HCT116 (cell line): ENCODE measurements around the gene TNFAIP8L3. TPM values are rescaled to one million over a fixed set of nuclear protein-coding genes. Genes with fewer than 3 reads are reported as not detected.

Experiments
- ATAC-seq: fragments of 200-7000 bp; cut with Tn5 transposase; 2 replicates; pipeline ENCODE4 v1.9.1; 2020; ENCODE audit warnings: mild to moderate bottlenecking, moderate library complexity
- BruUV-seq: library from RNA; stranded (reverse); fragments of 400-500 nt; replicated peaks from 2 replicates; lab custom pipeline; 2021; lab: Mats Ljungman, UMichigan
- CTCF ChIA-PET: fragments of 300-600 bp; sonication (Branson Sonifier 250); formaldehyde crosslinking; loops from one replicate; lab custom pipeline; 2021; ENCODE audit warnings: antibody characterized with exemption; lab: Charles Lee
- POLR2A ChIA-PET: fragments of 300-600, 350-600 bp; sonication (Branson Sonifier 250); formaldehyde crosslinking; loops from one replicate; lab custom pipeline; 2021; ENCODE audit warnings: antibody characterized with exemption; lab: Charles Lee
- RAD21 ChIA-PET, 2 experiments: fragments of 300-600 bp; sonication (Branson Sonifier 250); formaldehyde crosslinking; loops; one replicate each; lab custom pipeline; 2023; ENCODE audit warnings: low total read pairs in 2 of 2; ENCODE audit not compliant: uncharacterized antibody in 2 of 2, unreplicated experiment in 2 of 2, low non-redundant PET in 1 of 2; lab: Charles Lee
- DNase-seq: peaks from one replicate; pipeline ENCODE4 v3.0.0-alpha.2; 2010; ENCODE audit warnings: low read depth, low spot score
- H2AFZ ChIP-seq: fragments of 200-600 bp; shearing (Covaris generic), sonication (generic); 2 replicates; pipeline ENCODE4 v1.6.1; 2017; ENCODE audit warnings: low read depth, mixed run types, mixed read lengths, antibody characterized with exemption, low read length; ENCODE audit not compliant: poor library complexity, severe bottlenecking
- H3K27ac ChIP-seq: 2 replicates; pipeline ENCODE4 v1.5.1; 2012; ENCODE audit warnings: low read depth, low read length
- H3K27me3 ChIP-seq: fragments of 200-600 bp; sonication (generic); 2 replicates; pipeline ENCODE4 v1.6.1; 2016; ENCODE audit warnings: mixed run types, low read length, mixed read lengths; ENCODE audit not compliant: insufficient read depth
- H3K36me3 ChIP-seq, 2 experiments: fragments of 200-500 bp in 1 of 2; fragments of 200-600 bp in 1 of 2; sonication (Bioruptor generic) in 1 of 2; sonication (generic) in 1 of 2; 2 replicates each; pipeline versions ENCODE4 v1.5.1 to v1.6.1; 2014 to 2016; ENCODE audit warnings: low read length in 2 of 2, inconsistent platforms in 1 of 2, mixed read lengths in 1 of 2, mixed run types in 1 of 2; ENCODE audit not compliant: insufficient read depth in 2 of 2, control insufficient read depth in 1 of 2
- H3K4me1 ChIP-seq, 2 experiments: fragments of 200-600 bp in 1 of 2; sonication (generic) in 1 of 2; 2 replicates each; pipeline versions ENCODE4 v1.5.1 to v1.6.1; 2012 to 2017; ENCODE audit warnings: low read length in 2 of 2, inconsistent platforms in 1 of 2, mild to moderate bottlenecking in 1 of 2, mixed read lengths in 1 of 2, mixed run types in 1 of 2, moderate library complexity in 1 of 2; ENCODE audit not compliant: insufficient read depth in 2 of 2, control insufficient read depth in 1 of 2
- H3K4me2 ChIP-seq: fragments of 200-600 bp; sonication (generic); 2 replicates; pipeline ENCODE4 v1.6.1; 2017; ENCODE audit warnings: mixed run types, low read length, mixed read lengths
- H3K4me3 ChIP-seq, 2 experiments: fragments of 200-600 bp in 1 of 2; sonication (generic) in 1 of 2; replicated peaks in 1 of 2; 2 replicates each; pipeline ENCODE4 v1.5.1; 2011 to 2016; ENCODE audit warnings: low read length in 2 of 2, control low read depth in 1 of 2, low read depth in 1 of 2, mild to moderate bottlenecking in 1 of 2, mixed read lengths in 1 of 2, mixed run types in 1 of 2
- H3K79me2 ChIP-seq: fragments of 200-600 bp; sonication (generic); 2 replicates; pipeline ENCODE4 v1.6.1; 2017; ENCODE audit warnings: mild to moderate bottlenecking, mixed run types, low read length, moderate library complexity, mixed read lengths; ENCODE audit not compliant: insufficient read depth
- H3K9ac ChIP-seq: fragments of 200-600 bp; sonication (generic); 2 replicates; pipeline ENCODE4 v1.6.1; 2016; ENCODE audit warnings: low read length, mixed read lengths
- H3K9me2 ChIP-seq: fragments of 200-600 bp; sonication (generic), shearing (Covaris generic); 2 replicates; pipeline ENCODE4 v1.6.1; 2017; ENCODE audit warnings: mixed run types, mild to moderate bottlenecking, moderate library complexity; ENCODE audit not compliant: insufficient read depth
- H3K9me3 ChIP-seq, 2 experiments: fragments of 200-500 bp in 1 of 2; fragments of 200-600 bp in 1 of 2; sonication (Bioruptor generic) in 1 of 2; sonication (generic) in 1 of 2; 2 replicates each; pipeline ENCODE4 v1.6.1; 2014 to 2017; ENCODE audit warnings: low read length in 2 of 2, mixed read lengths in 2 of 2, inconsistent platforms in 1 of 2, low read depth in 1 of 2, mild to moderate bottlenecking in 1 of 2, mixed run types in 1 of 2, moderate library complexity in 1 of 2; ENCODE audit not compliant: control insufficient read depth in 1 of 2, insufficient read depth in 1 of 2
- H4K20me1 ChIP-seq: fragments of 200-600 bp; sonication (generic), shearing (Covaris generic); 2 replicates; pipeline ENCODE4 v1.6.1; 2017; ENCODE audit warnings: mixed run types, mild to moderate bottlenecking, moderate library complexity; ENCODE audit not compliant: insufficient read depth
- CBX3 ChIP-seq: IDR thresholded peaks from 2 replicates; pipeline ENCODE4 v1.6.1; 2012; ENCODE audit warnings: low read depth
- EGR1 ChIP-seq: IDR thresholded peaks from 2 replicates; pipeline ENCODE4 v1.6.1; 2012; ENCODE audit warnings: low read depth
- ELF1 ChIP-seq: IDR thresholded peaks from 2 replicates; pipeline ENCODE4 v1.6.1; 2012; ENCODE audit warnings: low read depth, borderline replicate concordance
- EZH2 ChIP-seq: fragments of 200-600 bp; sonication (generic); IDR thresholded peaks from 2 replicates; pipeline ENCODE4 v1.6.1; 2017; ENCODE audit warnings: antibody characterized with exemption, mixed run types
- FOSL1 ChIP-seq: IDR thresholded peaks from 2 replicates; pipeline ENCODE4 v1.6.1; 2012; ENCODE audit warnings: low read depth
- JUND ChIP-seq: IDR thresholded peaks from 2 replicates; pipeline ENCODE4 v1.6.1; 2012
- POLR2A ChIP-seq: IDR thresholded peaks from 2 replicates; pipeline ENCODE4 v1.7.0; 2011; ENCODE audit warnings: borderline replicate concordance; ENCODE audit not compliant: insufficient read depth, insufficient read length; ENCODE audit errors: extremely low read depth
- POLR2AphosphoS5 ChIP-seq: IDR thresholded peaks from 2 replicates; pipeline ENCODE4 v1.6.1; 2011; ENCODE audit warnings: mild to moderate bottlenecking, low read depth, low read length, moderate library complexity
- RAD21 ChIP-seq: IDR thresholded peaks from 2 replicates; pipeline ENCODE4 v1.6.1; 2012; ENCODE audit warnings: low read depth, mild to moderate bottlenecking
- SP1 ChIP-seq: IDR thresholded peaks from 2 replicates; pipeline ENCODE4 v1.6.1; 2012; ENCODE audit warnings: low read depth
- YY1 ChIP-seq: IDR thresholded peaks from 2 replicates; pipeline ENCODE4 v1.6.1; 2011; ENCODE audit warnings: low read length, low read depth, moderate library complexity, mild to moderate bottlenecking; ENCODE audit not compliant: insufficient replicate concordance; ENCODE audit errors: extremely low read depth
- ZFX ChIP-seq: fragments of 450-650 bp; IDR thresholded peaks from 2 replicates; pipeline ENCODE4 v1.6.1; 2017
- ZNF274 ChIP-seq: fragments of 200-500 bp; sonication (Bioruptor generic); IDR thresholded peaks from 2 replicates; pipeline ENCODE4 v1.6.1; 2014; ENCODE audit warnings: mild to moderate bottlenecking, low read depth, low read length, inconsistent platforms
- intact Hi-C: fragments of 100-400 bp; cut with micrococcal nuclease; formaldehyde crosslinking; loops from 2 replicates; pipeline ENCODE4 v1.10.0; 2022
- total RNA-seq: library from RNA; stranded (reverse); gene quantifications from one replicate; pipeline ENCODE4 v1.2.1, GENCODE V29; 2021; ENCODE audit not compliant: unreplicated experiment
- TF ChIP-seq, protein P1 (sequence below): IDR thresholded peaks from 2 replicates; pipeline ENCODE4 v1.6.1; 2011; ENCODE audit warnings: mild to moderate bottlenecking, low read length, moderate library complexity; ENCODE audit not compliant: insufficient replicate concordance; ENCODE audit errors: extremely low read depth
- TF ChIP-seq, protein P2 (sequence below): IDR thresholded peaks from 2 replicates; pipeline ENCODE4 v1.6.1; 2012

Gene TNFAIP8L3
- total RNA-seq, 1 experiment from 2014 or later: 0.47 TPM

DNA sequence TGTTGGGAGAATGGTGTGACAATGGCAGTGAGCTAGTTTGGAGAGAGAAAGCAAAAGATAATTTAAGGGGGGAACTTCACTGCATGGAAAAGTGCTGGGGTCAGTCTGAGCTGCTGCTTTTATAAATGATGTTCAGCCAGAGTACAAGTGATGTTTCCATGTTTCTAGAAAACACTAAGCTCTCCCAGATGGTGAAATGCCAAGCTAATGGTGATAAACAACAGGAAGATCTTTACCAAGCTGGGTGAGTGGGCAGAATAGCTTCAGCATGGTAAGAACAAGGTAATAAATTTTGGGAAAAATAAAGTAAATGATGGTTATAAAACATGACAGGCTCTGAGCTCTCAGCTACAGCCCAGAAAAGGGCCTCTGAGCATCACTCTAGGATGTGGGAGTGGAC, 29.4 kb downstream of the TNFAIP8L3 start:
- no peak overlapping the region for H3K4me3 ChIP-seq
- H3K36me3 ChIP-seq: no peaks in the 10 kb centered on the region
- H3K4me1 ChIP-seq: no peaks in the 10 kb centered on the region
- no peaks in the 10 kb centered on the region for H3K9me2 ChIP-seq
- DNase-seq (no peak), ATAC-seq (no peak)
- H3K9ac ChIP-seq: no peak overlapping the region
- H3K4me2 ChIP-seq: no peak overlapping the region
- intact Hi-C loops: no loop called here
- H2AFZ ChIP-seq: no peak overlapping the region
- RAD21 ChIA-PET: no interaction called here
- no peak overlapping the region for H3K27ac ChIP-seq
- BruUV-seq: no TSS peak
- no peaks in the 10 kb centered on the region for H3K27me3 ChIP-seq
- TF ChIP-seq EZH2 (no peak), POLR2A (no peak), EGR1 (no peak), ELF1 (no peak), RAD21 (no peak), SP1 (no peak), ZFX (no peak), POLR2AphosphoS5 (no peak)
- TF ChIP-seq, protein P1, sequence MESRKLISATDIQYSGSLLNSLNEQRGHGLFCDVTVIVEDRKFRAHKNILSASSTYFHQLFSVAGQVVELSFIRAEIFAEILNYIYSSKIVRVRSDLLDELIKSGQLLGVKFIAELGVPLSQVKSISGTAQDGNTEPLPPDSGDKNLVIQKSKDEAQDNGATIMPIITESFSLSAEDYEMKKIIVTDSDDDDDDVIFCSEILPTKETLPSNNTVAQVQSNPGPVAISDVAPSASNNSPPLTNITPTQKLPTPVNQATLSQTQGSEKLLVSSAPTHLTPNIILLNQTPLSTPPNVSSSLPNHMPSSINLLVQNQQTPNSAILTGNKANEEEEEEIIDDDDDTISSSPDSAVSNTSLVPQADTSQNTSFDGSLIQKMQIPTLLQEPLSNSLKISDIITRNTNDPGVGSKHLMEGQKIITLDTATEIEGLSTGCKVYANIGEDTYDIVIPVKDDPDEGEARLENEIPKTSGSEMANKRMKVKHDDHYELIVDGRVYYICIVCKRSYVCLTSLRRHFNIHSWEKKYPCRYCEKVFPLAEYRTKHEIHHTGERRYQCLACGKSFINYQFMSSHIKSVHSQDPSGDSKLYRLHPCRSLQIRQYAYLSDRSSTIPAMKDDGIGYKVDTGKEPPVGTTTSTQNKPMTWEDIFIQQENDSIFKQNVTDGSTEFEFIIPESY: no peak
- CTCF ChIA-PET: no interaction called here
- no peaks in the 10 kb centered on the region for H3K9me3 ChIP-seq
- no peaks in the 10 kb centered on the region for H4K20me1 ChIP-seq
- POLR2A ChIA-PET: no interaction called here
- no peaks in the 10 kb centered on the region for H3K79me2 ChIP-seq

DNA sequence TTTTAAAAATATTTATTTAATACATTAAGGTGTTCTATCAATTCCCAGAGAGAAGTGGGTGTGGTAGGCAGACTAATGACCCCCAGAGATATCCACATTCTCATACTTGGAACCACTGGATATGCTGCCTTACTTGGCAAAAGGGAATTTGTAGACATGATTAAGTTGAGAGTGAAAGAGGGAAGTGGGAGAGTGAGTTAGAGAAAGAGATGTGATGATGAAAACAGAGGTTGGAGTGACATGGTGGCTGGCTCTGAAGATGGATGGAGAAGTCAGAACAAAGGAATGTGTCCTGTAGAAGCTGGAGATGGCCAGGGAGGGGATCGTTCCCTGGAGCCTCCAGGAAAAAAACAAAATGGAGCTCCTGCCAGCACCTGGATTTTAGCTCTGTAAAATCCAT, 32.0 kb downstream of the TNFAIP8L3 start:
- ChIA-PET RAD21 (no interaction called here), POLR2A (interaction anchor here (1.7 kb wide), 1 partner anchor 9 kb away, joined by 4 read pairs; no protein-coding TSS in a partner anchor), CTCF (no interaction called here)
- H3K9me2 ChIP-seq: no peaks in the 10 kb centered on the region
- DNase-seq (no peak), ATAC-seq (no peak)
- H3K36me3 ChIP-seq: no peaks in the 10 kb centered on the region
- no peak overlapping the region for H3K27ac ChIP-seq
- TF ChIP-seq JUND (no peak), POLR2A (no peak), ELF1 (no peak), POLR2AphosphoS5 (no peak), ZFX (no peak), FOSL1 (no peak), ZNF274 (no peak), YY1 (no peak), CBX3 (no peak), EZH2 (no peak)
- TF ChIP-seq, protein P2, sequence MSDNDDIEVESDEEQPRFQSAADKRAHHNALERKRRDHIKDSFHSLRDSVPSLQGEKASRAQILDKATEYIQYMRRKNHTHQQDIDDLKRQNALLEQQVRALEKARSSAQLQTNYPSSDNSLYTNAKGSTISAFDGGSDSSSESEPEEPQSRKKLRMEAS: no peak
- BruUV-seq: no TSS peak
- H3K4me1 ChIP-seq: no peaks in the 10 kb centered on the region
- H3K27me3 ChIP-seq: no peaks in the 10 kb centered on the region
- H4K20me1 ChIP-seq: no peaks in the 10 kb centered on the region
- H3K4me2 ChIP-seq: no peak overlapping the region
- intact Hi-C loops: no loop called here
- H3K9ac ChIP-seq: no peak overlapping the region
- H3K9me3 ChIP-seq: no peaks in the 10 kb centered on the region
- no peaks in the 10 kb centered on the region for H3K79me2 ChIP-seq
- no peak overlapping the region for H3K4me3 ChIP-seq
- no peak overlapping the region for H2AFZ ChIP-seq
